Esophagus muscularis mucosa (tissue), 4 donors: ENCODE data around the gene CYP2J2. TPM values are rescaled to one million over a fixed set of nuclear protein-coding genes. Genes with fewer than 3 reads are reported as not detected.

Source experiments
- DNase-seq: peaks from one replicate; pipeline ENCODE4 v3.0.0-alpha.2; 2017; ENCODE audit errors: extremely low spot score
- H3K27ac ChIP-seq, 4 donors: fragments of 200-600 bp; sonication (generic); replicated peaks in 1 of 4; 1 replicate in 3 of 4; 2 replicates in 1 of 4; pipeline ENCODE4 v1.5.1; 2016 to 2019; ENCODE audit warnings: mild to moderate bottlenecking in 1 of 4
- H3K27me3 ChIP-seq, 4 donors: fragments of 200-600 bp; sonication (generic); one replicate each; pipeline versions ENCODE4 v1.5.1 to v1.6.0; 2016 to 2019
- H3K36me3 ChIP-seq, 4 donors: fragments of 200-600 bp; sonication (generic); one replicate each; pipeline ENCODE4 v1.5.1; 2016 to 2019
- H3K4me1 ChIP-seq, 4 donors: fragments of 200-600 bp; sonication (generic); one replicate each; pipeline ENCODE4 v1.5.1; 2016 to 2019
- H3K4me3 ChIP-seq, 4 donors: fragments of 200-600 bp; sonication (generic); 1 replicate in 2 of 4; 2 replicates in 2 of 4; pipeline ENCODE4 v1.5.1; 2016 to 2019; ENCODE audit warnings: mild to moderate bottlenecking in 4 of 4, moderate library complexity in 1 of 4
- H3K9me3 ChIP-seq, 4 donors: fragments of 200-600 bp; sonication (generic); 1 replicate in 3 of 4; 2 replicates in 1 of 4; pipeline ENCODE4 v1.5.1; 2016 to 2019
- EP300 ChIP-seq: sonication (generic); formaldehyde crosslinking; IDR thresholded peaks from one replicate; pipeline ENCODE4 v1.6.1; 2017; ENCODE audit warnings: antibody characterized with exemption
- POLR2A ChIP-seq: fragments of 450-650 bp; IDR thresholded peaks from one replicate; pipeline ENCODE4 v1.6.1; 2017; ENCODE audit warnings: antibody characterized with exemption, moderate library complexity, mild to moderate bottlenecking, low read depth
- POLR2AphosphoS5 ChIP-seq, 2 donors: sonication (generic); formaldehyde crosslinking; IDR thresholded peaks; one replicate each; pipeline ENCODE4 v1.6.1; 2017; ENCODE audit warnings: antibody characterized with exemption in 2 of 2
- WGBS: methylation state at CpG from one replicate; pipeline ENCODE4 v1.1.5; 2018; 5-methylcytosine and 5-hydroxymethylcytosine counted together
- intact Hi-C: fragments of 100-400 bp; cut with DNase I; formaldehyde crosslinking; loops from one replicate; pipeline ENCODE4 v1.15.1; 2023
- small RNA-seq, 3 donors: library from RNA; depleted of rRNA; stranded (forward); fragments of <200 nt; gene quantifications; one replicate each; pipeline ENCODE3, GENCODE V24; 2016
- total RNA-seq, 4 donors: library from RNA; depleted of rRNA; stranded (reverse); fragments of >200 nt; gene quantifications; one replicate each; pipeline versions ENCODE4 v1.1.0 to v1.2.1, GENCODE V29; 2016
- TF ChIP-seq, protein P1 (sequence below), 3 experiments: fragments of 200-600 bp in 2 of 3; fragments of 450-650 bp in 1 of 3; sonication (generic) in 2 of 3; IDR thresholded peaks; one replicate each; pipeline ENCODE4 v1.5.1; 2017 to 2019; ENCODE audit warnings: antibody characterized with exemption in 3 of 3, mild to moderate bottlenecking in 2 of 3, moderate library complexity in 1 of 3

CYP2J2 gene
- total RNA-seq, 4 donors from 2014 or later = 0.17 to 0.42 (median 0.26) TPM; not detected in 1

DNA sequence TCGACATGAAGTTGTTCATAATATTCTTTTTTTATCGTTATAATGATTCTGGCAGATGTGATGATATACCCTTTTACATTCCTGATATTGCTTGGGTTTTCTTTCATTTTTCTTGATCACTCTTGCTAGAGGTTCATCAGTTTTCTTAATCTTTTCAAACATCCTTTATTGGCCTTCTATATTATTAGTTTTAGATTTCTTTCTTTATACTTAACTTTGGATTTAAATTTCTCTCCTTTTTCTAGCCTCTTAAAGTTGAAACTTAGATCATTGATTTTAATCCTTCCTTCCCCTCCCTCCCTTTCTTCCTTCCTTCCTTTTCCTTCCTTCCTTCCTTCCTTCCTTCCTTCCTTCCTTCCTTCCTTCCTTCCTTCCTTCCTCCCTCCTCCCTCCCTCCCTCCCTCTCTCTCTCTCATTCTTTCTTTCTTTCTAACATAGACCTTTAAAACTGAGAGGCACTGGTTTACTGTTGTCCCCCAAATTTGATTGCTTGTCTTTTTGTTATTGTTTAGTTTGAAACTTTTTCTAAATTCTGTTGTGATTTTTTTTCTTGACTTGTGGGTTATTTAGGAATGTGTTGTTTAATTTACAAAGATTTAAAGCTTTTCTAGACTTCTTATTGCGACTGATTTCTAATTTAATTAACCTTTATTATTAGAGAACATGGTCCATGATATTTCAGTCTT lies 80.2 kb downstream of the CYP2J2 start:
- no peak overlapping the region for H3K4me3 ChIP-seq
- 91% methylated on average over 3 of the region's 3 CpGs for WGBS
- H3K36me3 ChIP-seq = no peaks in the 10 kb centered on the region
- no peak for DNase-seq
- no peak overlapping the region for H3K27ac ChIP-seq
- no peaks in the 10 kb centered on the region for H3K9me3 ChIP-seq
- H3K27me3 ChIP-seq = no peaks in the 10 kb centered on the region
- H3K4me1 ChIP-seq = no peaks in the 10 kb centered on the region
- TF ChIP-seq POLR2AphosphoS5 (IDR thresholded peaks at IDR 0.05) (no peak), EP300 (no peak), POLR2A (no peak)
- TF ChIP-seq, protein P1, sequence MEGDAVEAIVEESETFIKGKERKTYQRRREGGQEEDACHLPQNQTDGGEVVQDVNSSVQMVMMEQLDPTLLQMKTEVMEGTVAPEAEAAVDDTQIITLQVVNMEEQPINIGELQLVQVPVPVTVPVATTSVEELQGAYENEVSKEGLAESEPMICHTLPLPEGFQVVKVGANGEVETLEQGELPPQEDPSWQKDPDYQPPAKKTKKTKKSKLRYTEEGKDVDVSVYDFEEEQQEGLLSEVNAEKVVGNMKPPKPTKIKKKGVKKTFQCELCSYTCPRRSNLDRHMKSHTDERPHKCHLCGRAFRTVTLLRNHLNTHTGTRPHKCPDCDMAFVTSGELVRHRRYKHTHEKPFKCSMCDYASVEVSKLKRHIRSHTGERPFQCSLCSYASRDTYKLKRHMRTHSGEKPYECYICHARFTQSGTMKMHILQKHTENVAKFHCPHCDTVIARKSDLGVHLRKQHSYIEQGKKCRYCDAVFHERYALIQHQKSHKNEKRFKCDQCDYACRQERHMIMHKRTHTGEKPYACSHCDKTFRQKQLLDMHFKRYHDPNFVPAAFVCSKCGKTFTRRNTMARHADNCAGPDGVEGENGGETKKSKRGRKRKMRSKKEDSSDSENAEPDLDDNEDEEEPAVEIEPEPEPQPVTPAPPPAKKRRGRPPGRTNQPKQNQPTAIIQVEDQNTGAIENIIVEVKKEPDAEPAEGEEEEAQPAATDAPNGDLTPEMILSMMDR (IDR thresholded peaks at IDR 0.05) = no peak
- intact Hi-C loops = no loop called here

DNA sequence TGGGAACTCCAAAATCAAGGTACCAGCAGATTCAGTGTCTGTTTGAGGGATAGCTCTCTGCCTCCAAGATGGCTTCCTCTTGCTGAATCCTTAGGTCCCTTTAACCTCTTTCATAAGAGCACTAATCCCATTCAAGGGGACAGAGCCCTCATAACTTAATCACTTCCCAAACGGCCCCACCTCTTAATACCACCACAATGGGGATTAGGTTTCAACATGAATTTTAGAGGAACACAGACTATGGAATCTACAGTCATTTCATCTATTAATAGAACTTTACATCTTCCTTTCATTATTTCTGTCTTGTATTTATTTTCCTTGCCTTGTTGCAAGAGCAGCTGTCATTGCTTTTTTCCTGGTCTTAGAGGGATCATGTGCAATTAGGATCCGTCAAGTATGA lies 81.5 kb downstream of the CYP2J2 start:
- no peak for DNase-seq
- no peak overlapping the region for H3K27ac ChIP-seq
- 71% methylated on average over 2 of the region's 2 CpGs for WGBS
- H3K4me1 ChIP-seq = no peaks in the 10 kb centered on the region
- H3K9me3 ChIP-seq = no peaks in the 10 kb centered on the region
- H3K4me3 ChIP-seq = no peak overlapping the region
- TF ChIP-seq EP300 = no peak
- TF ChIP-seq POLR2A = no peak
- TF ChIP-seq, protein P1 (IDR thresholded peaks at IDR 0.05) = no peak
- intact Hi-C loops = no loop called here
- no peaks in the 10 kb centered on the region for H3K27me3 ChIP-seq
- H3K36me3 ChIP-seq = no peaks in the 10 kb centered on the region

Small RNA genes within 50 kb of the gene (small RNA-seq; reads per million reads assigned to genes)
- 0 reads per million in 3 donors for gene RN7SL475P

Other genes starting within 250 kb of the CYP2J2 start
- under 1 TPM; under 0.01 to 0.33 (median 0.15) TPM for gene HOOK1, start 111.8 kb downstream of the CYP2J2 start, total RNA-seq
- not detected for gene C1orf87, start 147.0 kb upstream of the CYP2J2 start, total RNA-seq